ENCODE results near the gene ARHGEF28.

DNA sequence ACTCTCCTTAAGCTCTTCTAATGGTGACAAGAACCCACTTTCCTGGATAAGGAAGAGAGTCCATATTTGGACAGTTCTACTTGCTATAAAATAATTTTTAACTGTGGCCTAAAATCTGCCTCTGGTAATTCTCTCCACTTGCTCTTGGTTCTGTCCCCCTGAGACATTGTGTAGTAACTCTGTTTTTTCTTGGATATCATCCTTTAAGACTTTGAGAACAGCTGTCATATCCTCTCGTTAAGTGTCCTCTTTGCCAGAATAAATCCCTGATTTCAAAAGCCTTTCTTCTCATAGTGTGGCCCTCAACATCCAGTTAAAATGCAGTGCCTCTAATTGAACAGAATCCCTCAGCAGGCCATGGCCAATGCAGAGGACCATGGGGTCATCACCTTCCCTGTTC is 101.5 kb downstream of the ARHGEF28 start:
- TF ChIP-seq SIN3A (IDR thresholded peaks at IDR 0.05; ENCODE audit: borderline replicate concordance, insufficient read depth, low read length) (no peak), POLR2AphosphoS5 (IDR thresholded peaks at IDR 0.05; ENCODE audit: low read depth, low read length) (no peak), TAF1 (IDR thresholded peaks at IDR 0.05; ENCODE audit: borderline replicate concordance, insufficient read depth, low read length) (no peak), FOXP2 (optimal IDR thresholded peaks at IDR 0.05; ENCODE audit: borderline replicate concordance, extremely low read depth, extremely low read length, insufficient read depth) (no peak)
- TF ChIP-seq, protein P1, sequence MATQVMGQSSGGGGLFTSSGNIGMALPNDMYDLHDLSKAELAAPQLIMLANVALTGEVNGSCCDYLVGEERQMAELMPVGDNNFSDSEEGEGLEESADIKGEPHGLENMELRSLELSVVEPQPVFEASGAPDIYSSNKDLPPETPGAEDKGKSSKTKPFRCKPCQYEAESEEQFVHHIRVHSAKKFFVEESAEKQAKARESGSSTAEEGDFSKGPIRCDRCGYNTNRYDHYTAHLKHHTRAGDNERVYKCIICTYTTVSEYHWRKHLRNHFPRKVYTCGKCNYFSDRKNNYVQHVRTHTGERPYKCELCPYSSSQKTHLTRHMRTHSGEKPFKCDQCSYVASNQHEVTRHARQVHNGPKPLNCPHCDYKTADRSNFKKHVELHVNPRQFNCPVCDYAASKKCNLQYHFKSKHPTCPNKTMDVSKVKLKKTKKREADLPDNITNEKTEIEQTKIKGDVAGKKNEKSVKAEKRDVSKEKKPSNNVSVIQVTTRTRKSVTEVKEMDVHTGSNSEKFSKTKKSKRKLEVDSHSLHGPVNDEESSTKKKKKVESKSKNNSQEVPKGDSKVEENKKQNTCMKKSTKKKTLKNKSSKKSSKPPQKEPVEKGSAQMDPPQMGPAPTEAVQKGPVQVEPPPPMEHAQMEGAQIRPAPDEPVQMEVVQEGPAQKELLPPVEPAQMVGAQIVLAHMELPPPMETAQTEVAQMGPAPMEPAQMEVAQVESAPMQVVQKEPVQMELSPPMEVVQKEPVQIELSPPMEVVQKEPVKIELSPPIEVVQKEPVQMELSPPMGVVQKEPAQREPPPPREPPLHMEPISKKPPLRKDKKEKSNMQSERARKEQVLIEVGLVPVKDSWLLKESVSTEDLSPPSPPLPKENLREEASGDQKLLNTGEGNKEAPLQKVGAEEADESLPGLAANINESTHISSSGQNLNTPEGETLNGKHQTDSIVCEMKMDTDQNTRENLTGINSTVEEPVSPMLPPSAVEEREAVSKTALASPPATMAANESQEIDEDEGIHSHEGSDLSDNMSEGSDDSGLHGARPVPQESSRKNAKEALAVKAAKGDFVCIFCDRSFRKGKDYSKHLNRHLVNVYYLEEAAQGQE (IDR thresholded peaks at IDR 0.05; ENCODE audit: insufficient read depth in 1 of 2, low read depth in 2 of 2, low read length in 2 of 2): no peak
